NCI-H1436 treated with DMSO at 0.1 percent for 48 hours (cell line): Measurements from ENCODE around the gene THOC5.
"Not testable (repeated sequence)": the region's sequence is repeated elsewhere in the genome, so short reads cannot be mapped to it uniquely, and the experiment has no call there.

Experiments used
- DNase-seq: peaks from one replicate; lab custom pipeline; 2025; lab: John Stamatoyannopoulos, UW

Gene THOC5

DNA sequence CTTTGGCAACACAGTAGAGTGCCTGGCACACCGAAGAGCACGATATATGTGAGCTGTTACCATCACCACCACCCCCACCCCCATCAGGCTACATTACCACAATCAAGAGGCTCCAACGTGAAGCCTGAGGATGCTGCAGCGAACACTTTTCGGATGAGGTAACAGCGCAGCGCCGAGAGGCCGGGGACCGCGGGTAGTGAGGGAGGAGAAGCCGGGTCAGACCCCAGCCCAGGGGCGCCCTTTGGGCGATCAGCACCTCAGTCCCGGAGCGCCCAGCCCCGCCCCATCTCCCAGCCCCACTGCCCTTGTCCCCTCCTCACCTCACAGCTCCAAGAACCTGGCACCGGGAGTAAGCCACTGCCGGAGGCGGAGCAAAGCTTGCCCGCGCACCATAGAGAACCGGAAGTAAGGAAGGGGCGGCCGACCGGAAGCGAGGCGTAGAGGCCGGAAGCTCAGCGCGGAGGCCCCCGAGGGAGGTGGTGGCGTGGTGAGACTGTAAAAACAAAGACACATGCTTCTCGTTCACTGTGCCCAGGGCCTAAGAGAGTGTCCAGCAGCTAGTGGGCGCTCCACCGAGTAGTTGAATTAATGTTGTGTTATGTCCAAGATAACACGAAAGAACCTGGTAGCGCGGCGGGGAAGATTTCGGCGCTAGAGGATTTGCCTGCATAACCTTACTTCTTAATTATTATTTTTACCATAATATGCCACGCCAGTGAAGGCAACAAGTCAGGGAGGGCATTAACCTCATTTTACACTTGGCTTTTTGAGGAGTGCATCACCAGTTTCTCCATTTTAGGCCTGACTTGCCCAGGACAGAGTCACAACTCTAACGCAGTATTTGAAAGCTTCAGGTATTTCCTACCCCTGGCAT, at the start of gene THOC5:
Gene THOC5, minus strand, starts transcription at position 407 of the 874 bp plus-strand sequence. CDS start 4,610 bp downstream, outside the sequence.
- DNase-seq: peak; percentile 92

DNA sequence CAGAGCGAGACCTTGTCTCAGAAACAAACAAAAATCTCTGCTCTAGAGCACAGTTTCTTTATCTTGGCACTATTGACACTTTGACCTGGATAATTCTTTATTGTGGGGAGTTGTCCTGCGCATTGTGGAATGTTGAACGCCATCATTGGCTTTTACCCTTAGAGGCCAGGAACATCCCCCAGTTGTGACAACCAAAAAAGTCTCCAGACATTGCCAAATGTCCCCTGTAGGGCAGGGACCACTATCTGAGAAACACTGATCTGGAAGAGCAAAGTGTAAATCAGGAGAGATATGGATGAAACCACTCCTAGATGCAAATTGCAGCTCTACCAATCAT, 45.1 kb upstream of the THOC5 start:
- no peak for DNase-seq

DNA sequence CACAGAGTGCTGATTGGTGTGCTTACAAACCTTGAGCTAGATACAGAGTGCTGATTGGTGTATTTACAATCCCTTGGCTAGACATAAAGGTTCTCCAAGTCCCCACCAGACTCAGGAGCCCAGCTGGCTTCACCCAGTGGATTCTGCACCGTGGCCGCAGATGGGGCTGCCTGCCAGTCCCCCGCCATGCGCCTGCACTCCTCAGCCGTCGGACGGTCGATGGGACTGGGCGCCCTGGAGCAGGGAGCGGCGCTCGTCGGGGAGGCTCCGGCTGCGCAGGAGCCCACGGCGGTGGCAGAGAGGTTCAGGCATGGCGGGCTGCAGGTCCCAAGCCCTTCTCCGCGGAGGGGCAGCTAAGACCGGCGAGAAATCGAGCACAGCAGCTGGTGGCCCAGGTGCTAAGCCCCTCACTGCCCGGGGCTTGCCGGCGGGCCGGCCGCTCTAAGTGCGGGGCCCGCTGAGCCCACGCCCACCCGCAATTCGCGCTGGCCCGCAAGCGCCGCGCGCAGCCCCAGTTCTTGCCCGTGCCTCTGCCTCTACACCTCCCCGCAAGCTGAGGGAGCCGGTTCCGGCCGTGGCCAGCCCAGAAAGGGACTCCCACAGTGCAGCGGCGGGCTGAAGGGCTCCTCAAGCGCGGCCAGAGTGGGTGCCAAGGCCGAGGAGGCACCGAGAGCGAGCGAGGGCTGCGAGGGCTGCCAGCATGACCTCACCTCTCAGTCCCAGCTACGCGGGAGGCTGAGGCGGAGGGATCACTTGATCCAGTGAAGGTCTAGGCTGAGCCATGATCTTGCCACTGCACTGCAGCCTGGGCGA, 44.5 kb upstream of the THOC5 start:
- DNase-seq: not testable (repeated sequence)

DNA sequence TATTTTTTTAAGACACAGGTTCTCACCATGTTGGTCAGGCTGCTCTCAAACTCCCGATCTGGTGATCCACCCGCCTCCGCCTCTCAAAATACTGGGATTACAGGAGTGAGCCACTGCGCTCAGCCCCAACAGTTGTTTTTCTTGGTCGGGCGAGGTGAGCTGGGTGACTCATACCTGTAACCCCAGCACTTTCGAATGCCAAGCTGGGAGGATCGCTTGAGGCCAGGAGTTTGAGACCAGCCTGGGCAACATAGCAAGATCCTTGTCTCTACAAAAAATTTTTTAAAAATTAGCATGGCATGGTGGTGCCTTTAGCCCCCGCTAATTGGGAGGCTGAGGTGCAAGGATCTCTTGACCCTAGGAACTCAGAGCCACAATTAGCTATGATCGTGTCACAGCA, 42.9 kb upstream of the THOC5 start:
- DNase-seq: no peak

DNA sequence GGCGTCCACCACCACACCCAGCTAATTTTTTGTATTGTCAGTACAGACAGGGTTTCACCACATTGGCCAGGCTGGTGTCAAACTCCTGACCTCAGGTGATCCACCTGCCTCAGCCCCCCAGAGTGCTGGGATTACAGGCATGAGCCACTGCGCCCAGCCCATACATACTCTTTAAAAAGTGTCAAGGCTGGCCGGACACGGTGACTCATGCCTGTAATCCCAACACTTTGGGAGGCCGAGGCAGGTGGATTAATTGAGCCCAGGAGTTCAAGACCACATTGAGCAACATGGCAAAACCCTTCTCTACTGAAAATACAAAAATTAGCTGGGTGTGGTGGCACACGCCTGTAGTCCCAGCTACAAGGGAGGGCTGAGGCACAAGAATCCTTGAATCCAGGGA, 40.9 kb upstream of the THOC5 start:
- not testable (repeated sequence) for DNase-seq

DNA sequence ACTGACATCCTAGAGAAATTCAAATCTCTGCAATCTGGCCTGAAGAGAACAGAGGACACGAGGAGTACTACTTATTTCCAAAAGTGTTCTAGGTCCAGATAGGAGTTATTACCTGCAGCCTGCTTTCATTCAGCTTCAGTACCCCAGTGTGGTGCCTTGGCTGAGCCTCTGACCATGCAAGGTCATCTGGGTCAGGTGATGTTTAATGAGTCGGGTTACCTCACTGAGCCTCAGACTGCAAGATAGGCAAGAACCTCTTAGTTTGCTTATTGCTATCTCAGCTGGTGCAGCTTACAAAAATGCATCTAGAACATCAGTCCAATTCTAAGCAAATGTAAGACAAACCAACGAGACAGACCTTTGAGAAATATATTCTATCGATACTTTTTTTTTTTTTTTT, 40.4 kb upstream of the THOC5 start:
- no peak for DNase-seq

DNA sequence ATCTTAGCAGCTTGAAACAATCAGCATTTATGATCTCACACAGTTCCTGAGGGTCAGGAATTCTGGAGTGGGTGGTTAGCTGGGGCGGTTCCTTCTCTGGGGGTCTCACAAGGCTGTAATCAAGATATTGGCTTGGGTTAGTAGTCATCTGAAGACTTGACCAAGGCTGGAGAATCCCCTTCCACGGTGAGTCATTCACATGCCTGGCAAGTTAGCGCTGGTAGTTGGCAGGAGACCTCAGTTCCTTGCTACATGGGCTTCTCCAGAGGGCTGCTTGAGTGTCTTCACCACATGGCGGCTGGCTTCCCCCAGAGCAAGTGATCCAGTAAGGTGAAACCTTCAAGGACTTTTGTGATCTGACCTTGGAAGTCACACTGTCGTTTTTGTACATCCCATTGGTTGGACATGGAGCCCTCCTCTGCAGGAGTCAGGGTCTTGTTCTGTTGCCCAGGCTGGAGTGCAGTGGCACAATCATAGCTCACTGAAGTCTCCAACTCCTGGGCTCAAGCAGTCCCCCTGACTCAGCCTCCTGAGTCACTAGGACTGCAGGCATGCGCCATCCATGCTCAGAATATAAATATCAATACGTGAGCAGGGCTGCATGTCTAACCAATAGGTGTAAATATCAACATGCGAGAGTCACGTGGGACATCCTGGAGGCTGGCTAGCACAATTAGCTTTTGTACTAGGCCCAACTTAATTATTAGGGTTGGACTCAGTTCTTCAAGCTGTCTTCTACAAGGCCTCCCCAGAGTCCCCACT, 34.6 kb upstream of the THOC5 start:
- DNase-seq: no peak

DNA sequence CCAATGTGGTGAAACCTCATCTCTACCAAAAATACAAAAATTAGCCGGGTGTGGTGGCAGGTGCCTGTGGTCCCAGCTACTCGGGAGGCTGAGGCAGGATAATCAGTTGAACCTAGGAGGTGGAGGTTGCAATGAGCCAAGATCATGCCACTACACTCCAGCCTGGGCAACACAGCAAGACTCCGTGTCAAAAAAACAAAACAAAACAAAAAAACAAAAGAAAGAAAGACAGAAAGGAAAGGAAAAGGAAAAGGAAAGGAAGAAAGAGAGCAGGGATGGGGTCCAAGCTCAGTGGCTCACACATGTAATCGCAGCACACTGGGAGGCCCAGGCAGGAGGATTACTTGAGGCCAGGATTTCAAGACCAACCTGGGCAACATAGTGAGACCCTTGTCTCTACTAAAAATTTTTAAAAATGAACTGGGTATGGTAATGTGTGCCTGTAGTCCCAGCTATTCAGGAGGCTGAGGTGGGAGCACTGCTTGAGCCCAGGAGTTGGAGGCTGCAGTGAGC, 32.7 kb upstream of the THOC5 start:
- DNase-seq: not testable (repeated sequence)

DNA sequence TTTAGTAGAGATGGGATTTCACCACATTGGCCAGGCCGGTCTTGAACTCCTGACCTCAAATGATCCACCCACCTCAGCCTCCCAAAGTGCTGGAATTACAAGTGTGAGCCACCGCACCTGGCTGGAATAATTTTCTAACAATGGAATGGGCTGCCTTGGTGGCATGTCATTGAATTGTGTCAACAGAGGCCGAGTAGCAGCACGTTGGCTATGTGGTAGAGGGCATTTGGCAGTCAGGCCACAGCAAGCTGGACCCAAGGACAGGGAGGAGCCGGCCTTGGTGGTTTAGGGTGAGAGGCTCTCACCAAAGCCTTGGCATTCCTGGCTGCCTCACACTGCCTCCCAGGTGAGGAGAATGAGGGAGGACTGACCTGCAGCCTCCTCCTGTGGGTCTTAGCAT, 31.4 kb upstream of the THOC5 start:
- no peak for DNase-seq

DNA sequence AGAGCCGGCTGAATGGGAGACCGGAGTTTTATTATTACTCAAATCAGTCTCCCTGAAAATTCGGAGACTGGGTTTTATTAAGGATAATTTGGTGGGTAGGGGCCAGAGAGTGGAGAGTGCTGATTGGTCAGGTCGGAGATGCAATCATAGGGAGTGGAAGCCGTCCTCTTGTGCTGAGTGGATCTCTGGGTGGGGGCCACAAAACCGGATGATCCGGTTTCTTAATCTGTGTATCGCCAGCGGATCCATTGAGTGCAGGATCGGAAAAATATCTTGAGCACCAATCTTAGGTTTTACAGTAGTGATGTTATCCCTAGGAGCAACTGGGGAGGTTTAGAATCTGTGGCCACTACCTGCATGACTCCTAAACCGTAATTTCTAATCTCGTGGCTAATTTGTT, 28.2 kb upstream of the THOC5 start:
- DNase-seq: peak; percentile 8

DNA sequence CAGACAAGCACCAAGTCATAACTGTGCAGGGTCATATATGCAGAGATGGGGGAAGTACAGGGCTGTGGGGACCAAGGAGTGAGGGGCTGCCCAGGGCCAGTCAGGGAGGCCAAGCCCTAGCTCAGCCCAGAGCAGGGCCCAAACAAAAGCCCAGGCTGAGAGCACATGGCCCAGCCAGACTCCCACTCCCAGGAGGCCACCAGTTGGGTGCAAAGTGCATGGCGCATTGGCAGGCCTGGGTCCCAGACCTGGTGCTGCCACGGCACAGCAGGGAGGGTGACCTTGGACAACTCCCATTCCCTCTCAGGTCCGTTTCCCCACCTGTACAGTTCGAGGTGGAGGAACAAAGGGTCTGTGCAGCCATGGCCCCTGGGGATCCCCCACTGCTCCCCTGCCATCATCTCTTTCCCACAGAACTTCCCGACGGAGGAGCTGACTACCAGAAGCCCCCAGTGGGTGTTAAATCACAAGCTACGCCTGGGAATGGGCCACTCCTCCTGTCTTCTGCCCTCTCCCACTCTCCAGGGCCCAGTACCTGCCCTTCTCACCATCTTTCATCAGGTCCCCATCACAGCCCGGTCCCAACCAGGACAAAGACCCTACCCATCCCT, 26.7 kb upstream of the THOC5 start:
- DNase-seq: no peak

DNA sequence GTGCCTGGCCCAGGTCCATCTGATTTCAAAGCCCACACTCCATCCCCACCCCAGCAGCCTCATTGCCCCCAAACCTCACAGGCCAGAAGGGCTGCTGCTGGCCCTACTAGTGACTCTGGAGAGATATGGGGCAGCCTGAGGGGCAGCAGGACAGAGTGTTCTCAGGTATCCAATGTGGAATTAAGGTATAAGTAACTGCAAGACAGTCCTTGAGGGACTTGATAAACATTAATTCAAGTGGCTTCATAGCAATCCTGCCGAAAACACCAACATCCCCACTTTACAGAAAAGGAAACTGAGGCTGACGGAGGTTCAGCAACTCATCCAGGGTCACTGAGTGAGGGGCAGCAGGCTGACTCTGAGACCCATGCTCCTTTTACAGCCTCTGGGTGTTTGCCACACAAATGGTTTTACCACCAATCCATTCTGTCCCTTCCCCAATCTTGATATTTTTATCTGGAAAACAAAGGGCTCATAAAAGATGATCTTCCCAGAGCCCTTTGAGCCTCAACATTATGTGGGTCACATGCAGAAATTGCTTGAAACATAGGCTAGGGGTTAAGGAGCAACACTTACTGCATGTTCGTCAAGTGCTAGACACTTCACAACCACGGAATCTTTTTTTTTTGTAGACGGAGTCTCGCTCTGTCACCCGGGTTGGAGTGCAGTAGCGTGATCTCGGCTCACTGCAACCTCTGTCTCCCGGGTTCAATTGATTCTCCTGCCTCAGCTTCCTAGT, 25.1 kb upstream of the THOC5 start:
- DNase-seq: no peak

DNA sequence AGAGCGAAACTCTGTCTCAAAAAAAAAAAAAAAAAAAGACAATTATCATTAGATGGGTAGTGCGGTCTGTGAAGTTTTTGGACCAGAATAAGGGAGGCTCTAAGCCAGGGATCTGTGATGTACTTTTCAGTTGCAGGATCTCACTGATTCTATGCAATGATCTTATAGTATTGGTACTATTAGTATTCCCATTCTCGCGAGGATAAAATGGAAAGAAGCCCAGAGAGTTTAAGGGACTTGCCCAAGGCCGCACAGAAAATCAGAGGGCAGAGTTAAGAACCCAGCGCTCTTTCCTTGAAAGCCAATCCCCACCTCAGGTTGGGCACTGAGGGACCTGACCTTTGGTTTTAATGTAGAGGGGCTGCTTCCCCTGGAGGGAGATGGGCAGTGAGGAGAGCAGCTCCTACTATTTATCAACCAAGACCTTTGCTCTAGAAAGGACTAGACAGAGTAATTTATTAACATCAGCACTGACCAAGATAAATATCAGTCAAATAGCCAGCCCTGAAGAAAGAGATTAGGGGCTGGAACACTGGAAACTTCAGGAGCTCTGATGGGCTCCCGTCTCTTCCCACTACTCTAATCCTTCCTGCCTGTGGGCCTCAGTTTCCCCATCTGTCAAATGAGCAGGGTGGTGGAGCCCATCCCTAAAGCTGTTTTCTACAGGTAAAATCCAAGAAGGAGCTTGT, 21.3 kb upstream of the THOC5 start:
- no peak for DNase-seq

DNA sequence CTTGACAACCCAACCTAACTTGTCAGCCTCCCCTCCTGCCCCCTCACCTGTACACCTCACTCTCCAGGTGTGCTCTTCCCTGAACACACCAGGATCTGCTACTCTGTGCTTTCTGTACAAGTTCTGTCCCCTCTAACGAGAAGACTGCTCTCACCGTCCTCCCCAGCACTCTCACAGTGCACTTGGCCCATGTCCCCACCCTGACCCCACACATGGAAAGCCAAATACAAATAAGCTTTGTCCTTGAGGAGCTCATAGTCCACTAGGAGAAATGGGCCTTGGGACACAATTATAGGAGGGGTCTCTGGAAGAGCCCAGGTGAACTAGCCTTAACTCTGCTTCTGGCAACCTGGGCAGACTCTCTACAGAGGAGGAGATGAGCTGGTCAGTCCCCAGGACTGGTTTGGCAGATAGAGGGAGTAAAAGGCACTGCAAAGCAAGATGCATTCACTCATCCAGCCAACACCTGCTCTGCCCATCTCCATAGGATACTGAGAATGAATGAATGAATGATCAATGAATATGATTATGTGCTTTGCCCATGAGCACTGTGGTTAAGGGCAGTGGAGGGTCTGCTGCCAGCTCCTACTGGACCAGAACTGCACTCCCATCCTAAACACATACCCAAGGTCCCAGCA, 17.5 kb upstream of the THOC5 start:
- no peak for DNase-seq

DNA sequence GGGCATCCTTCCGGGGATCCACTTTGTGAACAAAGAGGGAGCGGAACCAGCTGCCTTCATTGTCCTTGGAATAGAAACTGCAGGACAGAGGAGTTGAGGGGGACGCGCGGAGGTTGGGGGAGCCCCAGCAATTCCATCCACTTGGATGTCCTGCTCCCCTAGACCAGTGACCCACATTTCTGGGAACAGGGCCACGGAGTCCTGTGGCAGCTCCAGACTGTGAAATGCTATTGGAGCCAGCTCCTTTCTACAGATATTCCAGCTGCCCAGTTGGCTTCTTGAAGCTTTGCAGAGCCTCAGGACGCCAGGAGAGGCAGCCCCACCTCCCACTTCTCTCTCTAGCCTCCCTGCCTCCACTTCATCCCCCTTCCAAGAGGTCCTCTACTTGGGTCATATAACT, 16.9 kb upstream of the THOC5 start:
- DNase-seq: no peak

DNA sequence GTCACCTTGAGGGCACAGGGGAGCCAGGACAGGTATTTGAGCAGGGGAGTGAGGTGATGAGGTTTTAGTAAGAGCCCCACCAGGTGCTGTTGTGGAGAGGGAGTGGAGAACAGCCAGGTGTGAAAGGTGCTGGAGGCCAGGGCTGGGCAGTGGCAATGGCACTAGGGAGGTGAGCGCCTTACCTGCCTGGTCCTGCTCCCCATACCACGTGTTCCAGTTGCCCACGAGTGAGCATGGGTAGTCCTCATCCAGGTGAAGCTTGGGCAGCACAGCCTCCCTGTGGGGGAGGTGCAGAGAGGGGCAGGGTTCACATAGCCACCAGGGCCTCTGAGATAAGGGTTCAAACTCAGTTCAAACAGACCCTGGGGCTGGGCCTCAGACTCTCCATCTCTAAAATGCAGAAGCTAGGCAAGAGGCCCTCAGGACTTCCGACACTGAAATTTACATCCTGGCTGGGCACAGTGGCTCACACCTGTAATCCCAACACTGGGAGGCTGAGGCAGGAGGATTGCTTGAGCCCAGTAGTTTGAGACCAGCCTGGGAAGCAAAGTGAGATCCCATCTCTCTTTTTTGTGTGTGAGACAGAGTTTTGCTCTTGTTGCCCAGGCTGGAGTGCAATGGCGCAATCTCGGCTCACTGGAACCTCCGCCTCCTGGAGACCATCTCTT, 15.6 kb upstream of the THOC5 start:
- no peak for DNase-seq

DNA sequence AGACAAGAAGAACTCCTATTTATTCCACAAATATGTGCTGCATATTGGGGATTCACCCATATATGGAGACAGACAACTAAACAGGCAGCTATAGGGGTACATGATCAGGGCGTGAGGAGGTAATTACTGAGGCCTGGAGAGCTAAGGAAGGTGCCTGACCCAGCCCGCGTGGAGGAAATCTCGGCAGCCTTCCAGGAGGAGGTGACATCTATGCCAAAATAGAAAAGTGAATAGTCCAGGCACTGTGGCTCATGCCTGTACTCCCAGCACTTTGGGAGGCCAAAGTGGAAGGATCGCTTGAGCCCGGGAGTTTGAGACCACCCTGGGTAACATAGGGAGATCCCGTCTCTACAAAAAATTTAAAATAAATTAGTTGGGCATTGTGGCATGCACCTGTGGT, 13.8 kb upstream of the THOC5 start:
- no peak for DNase-seq

DNA sequence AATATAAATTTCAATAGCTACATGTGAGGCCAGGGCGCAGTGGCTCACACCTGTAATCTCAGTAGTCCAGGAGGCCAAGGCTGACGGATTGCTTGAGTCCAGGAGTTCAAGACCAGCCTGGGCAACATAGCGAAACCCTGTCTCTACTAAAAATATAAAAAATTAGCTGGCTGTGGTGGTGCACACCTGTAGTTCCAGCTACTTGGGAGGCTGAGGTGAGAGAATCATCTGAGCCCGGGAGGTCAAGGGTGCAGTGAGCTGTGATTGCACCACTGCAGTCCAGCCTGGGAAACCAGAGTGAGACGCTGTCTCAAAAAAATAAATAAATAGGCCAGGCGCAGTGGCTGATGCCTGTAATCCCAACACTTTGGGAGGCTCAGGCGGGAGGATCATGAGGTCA, 13.0 kb upstream of the THOC5 start:
- DNase-seq: not testable (repeated sequence)

DNA sequence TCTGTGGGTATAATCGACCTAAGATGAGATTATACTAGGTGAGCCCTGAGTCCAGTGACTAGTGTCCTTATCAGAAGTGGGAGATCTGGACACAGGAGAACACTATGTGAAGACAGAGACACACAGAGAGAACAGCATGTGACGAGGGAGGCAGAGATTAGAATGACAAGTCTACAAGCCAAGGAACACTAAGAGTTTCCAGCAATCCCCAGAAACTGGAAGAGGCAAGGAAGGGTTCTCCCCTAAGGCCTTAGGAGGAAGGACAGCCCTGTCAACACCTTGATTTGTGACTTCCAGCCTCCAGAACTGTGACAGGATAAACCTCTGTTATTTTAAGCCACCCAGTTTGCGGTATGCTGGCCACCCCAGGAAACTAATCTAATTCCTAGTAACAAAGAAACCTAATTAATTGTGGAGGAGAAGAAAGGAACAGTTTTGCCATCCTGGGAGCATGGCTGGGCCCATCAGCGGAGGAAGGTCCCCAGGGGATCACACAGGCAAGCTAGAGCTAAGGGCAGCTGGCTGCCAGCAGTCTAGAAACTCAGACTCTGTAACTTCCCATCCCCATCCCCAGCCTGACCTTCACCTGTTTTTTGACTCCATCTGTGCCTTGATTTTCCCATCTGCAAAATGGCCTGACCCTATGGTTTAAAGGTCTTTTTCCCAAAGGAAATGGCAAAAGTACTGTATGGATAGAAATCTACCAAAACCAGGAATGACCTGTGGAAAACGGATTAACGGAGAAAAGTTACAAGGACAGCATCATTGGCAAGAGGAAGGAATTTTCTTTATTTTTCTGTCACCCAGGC, 10.3 kb upstream of the THOC5 start:
- DNase-seq: no peak
